HL-60 (cell line): ENCODE data around the gene HCRTR1.

Experiments
- DNase-seq, 2 experiments: peaks; one replicate each; pipeline ENCODE4 v3.0.0-alpha.2; 2010 to 2020; ENCODE audit warnings: low read depth in 1 of 2, low spot score in 1 of 2
- H3K27ac ChIP-seq: fragments of 250-450 bp; sonication (Bioruptor Pico); replicated peaks from 2 replicates; pipeline ENCODE4 v1.5.1; 2020; ENCODE audit warnings: mild to moderate bottlenecking, moderate library complexity
- H3K27me3 ChIP-seq: fragments of 250-450 bp; sonication (Bioruptor Pico); 2 replicates; pipeline ENCODE4 v1.5.1; 2021; ENCODE audit warnings: mild to moderate bottlenecking, moderate library complexity; ENCODE audit not compliant: insufficient read depth, poor library complexity, severe bottlenecking
- H3K4me3 ChIP-seq: replicated peaks from 2 replicates; pipeline ENCODE4 v1.5.1; 2011; ENCODE audit warnings: mild to moderate bottlenecking, control low read depth, low read length; ENCODE audit not compliant: insufficient read depth
- CTCF ChIP-seq: IDR thresholded peaks from one replicate; pipeline ENCODE4 v1.5.1; 2011; ENCODE audit warnings: low read length, control low read depth, inconsistent platforms; ENCODE audit not compliant: insufficient read depth
- GABPA ChIP-seq: IDR thresholded peaks from 2 replicates; pipeline ENCODE4 v1.6.1; 2012; ENCODE audit warnings: low read depth
- POLR2AphosphoS5 ChIP-seq: IDR thresholded peaks from 2 replicates; pipeline ENCODE4 v1.6.1; 2012; ENCODE audit warnings: low read depth
- REST ChIP-seq: IDR thresholded peaks from 2 replicates; pipeline ENCODE4 v1.6.1; 2012; ENCODE audit warnings: low read depth; ENCODE audit not compliant: insufficient replicate concordance
- SPI1 ChIP-seq: IDR thresholded peaks from 2 replicates; pipeline ENCODE4 v1.6.1; 2012; ENCODE audit warnings: low read depth, mild to moderate bottlenecking, borderline replicate concordance

HCRTR1 gene

GRCh38 chr1:31646259-31646960 is 28.9 kb downstream of the HCRTR1 start:
- no peak for DNase-seq
- TF ChIP-seq GABPA: no peak
- no peak for TF ChIP-seq SPI1
- TF ChIP-seq POLR2AphosphoS5: no peak
- no peak for TF ChIP-seq CTCF
- TF ChIP-seq REST: no peak
- H3K27me3 ChIP-seq: no peaks in the 10 kb centered on the region
- no peak overlapping the region for H3K27ac ChIP-seq
- no peak overlapping the region for H3K4me3 ChIP-seq

- no peak overlapping the region for H3K27ac ChIP-seq
- no peaks in the 10 kb centered on the region for H3K27me3 ChIP-seq
- no peak for DNase-seq
- TF ChIP-seq SPI1: no peak
- no peak for TF ChIP-seq GABPA
- TF ChIP-seq POLR2AphosphoS5: no peak
- no peak for TF ChIP-seq CTCF
- no peak for TF ChIP-seq REST
- no peak overlapping the region for H3K4me3 ChIP-seq
These were observed 29.6 kb downstream of the HCRTR1 start for GRCh38 chr1:31647106-31647505.

GRCh38 chr1:31648190-31648589 is 30.7 kb downstream of the HCRTR1 start:
- TF ChIP-seq CTCF (no peak), SPI1 (no peak), POLR2AphosphoS5 (no peak), REST (no peak), GABPA (no peak)
- no peak for DNase-seq
- H3K27ac ChIP-seq: no peak overlapping the region
- no peaks in the 10 kb centered on the region for H3K27me3 ChIP-seq
- H3K4me3 ChIP-seq: no peak overlapping the region
